GM19455 (cell line): ENCODE measurements around the gene CYB5B.

Experiments used
- ATAC-seq: cut with Tn5 transposase; IDR thresholded peaks from one replicate; pipeline ENCODE4 v1.9.1; 2021; ENCODE audit not compliant: unreplicated experiment

Gene CYB5B

DNA sequence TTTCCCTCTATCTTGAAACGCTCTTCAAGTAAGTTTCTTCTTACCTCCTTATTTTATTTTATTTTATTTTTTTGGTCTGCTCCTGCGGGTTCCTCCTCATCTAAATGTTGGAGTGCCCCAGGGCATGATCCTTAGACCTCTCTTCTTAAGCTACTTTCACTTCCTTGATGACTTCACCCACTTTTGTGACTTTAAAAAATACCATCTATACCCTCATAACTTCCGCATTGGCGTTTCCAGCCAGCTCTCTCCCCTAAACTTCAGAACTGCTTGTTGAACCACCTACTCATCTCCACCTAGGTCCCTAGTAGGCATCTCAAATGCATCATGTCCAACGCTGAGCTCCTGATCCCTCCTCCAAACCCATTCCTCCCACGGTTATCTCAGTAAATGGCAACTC lies 89.9 kb downstream of the CYB5B start:
- ATAC-seq: no peak
